Fibroblast of the aortic adventitia (primary cell): ENCODE results near the gene ZBTB21. TPM values are rescaled to one million over a fixed set of nuclear protein-coding genes. Genes with fewer than 3 reads are reported as not detected.

ENCODE experiments used
- DNase-seq: peaks from one replicate; pipeline ENCODE4 v3.0.0-alpha.2; 2010; ENCODE audit warnings: low read depth
- H3K4me3 ChIP-seq: 2 replicates; pipeline ENCODE4 v1.5.1; 2011; ENCODE audit warnings: low read depth, mild to moderate bottlenecking, control low read depth, low read length, moderate library complexity
- CTCF ChIP-seq: IDR thresholded peaks from 2 replicates; pipeline ENCODE4 v1.5.1; 2011; ENCODE audit warnings: mild to moderate bottlenecking, low read length, control low read depth, inconsistent platforms; ENCODE audit not compliant: insufficient read depth
- total RNA-seq: library from RNA; depleted of rRNA; stranded (reverse); fragments of >200 nt; gene quantifications from 2 replicates; pipeline ENCODE4 v1.2.3, GENCODE V29; 2012; ENCODE audit warnings: low replicate concordance

ZBTB21 gene
- total RNA-seq, 1 donor, result 15.4 TPM

- no peak for DNase-seq
- H3K4me3 ChIP-seq, result no peak overlapping the region
- no peak for TF ChIP-seq CTCF
Observed at GRCh38 chr21:42056468-42056867, 46.3 kb upstream of the ZBTB21 start.

- no peak overlapping the region for H3K4me3 ChIP-seq
- DNase-seq, result no peak
- no peak for TF ChIP-seq CTCF
Observed at GRCh38 chr21:42055425-42055824, 45.3 kb upstream of the ZBTB21 start.

- no peak for TF ChIP-seq CTCF
- H3K4me3 ChIP-seq, result no peak overlapping the region
- DNase-seq, result no peak
Observed at GRCh38 chr21:42051788-42052187, 41.6 kb upstream of the ZBTB21 start.

- no peak for DNase-seq
- TF ChIP-seq CTCF, result no peak
- no peak overlapping the region for H3K4me3 ChIP-seq
Observed at GRCh38 chr21:42049578-42050430, 39.6 kb upstream of the ZBTB21 start.

GRCh38 chr21:42048870-42049577 is 38.9 kb upstream of the ZBTB21 start:
- no peak for TF ChIP-seq CTCF
- H3K4me3 ChIP-seq, result no peak overlapping the region
- no peak for DNase-seq

GRCh38 chr21:42047821-42048613 is 37.9 kb upstream of the ZBTB21 start:
- peak; percentile 15 for TF ChIP-seq CTCF
- H3K4me3 ChIP-seq, result no peak overlapping the region
- peak; percentile 91 for DNase-seq
